Bone marrow (tissue), 2 donors: ENCODE data around the gene ZNF805.
A peak's percentile ranks its signal among the peaks of the same experiment; 100 is the strongest.
"Not testable (repeated sequence)": the region's sequence is repeated elsewhere in the genome, so short reads cannot be mapped to it uniquely, and the experiment has no call there.

ENCODE experiments used
- DNase-seq, 2 donors: peaks; one replicate each; lab custom pipeline; 2025; lab: John Stamatoyannopoulos, UW

The ZNF805 gene

DNA sequence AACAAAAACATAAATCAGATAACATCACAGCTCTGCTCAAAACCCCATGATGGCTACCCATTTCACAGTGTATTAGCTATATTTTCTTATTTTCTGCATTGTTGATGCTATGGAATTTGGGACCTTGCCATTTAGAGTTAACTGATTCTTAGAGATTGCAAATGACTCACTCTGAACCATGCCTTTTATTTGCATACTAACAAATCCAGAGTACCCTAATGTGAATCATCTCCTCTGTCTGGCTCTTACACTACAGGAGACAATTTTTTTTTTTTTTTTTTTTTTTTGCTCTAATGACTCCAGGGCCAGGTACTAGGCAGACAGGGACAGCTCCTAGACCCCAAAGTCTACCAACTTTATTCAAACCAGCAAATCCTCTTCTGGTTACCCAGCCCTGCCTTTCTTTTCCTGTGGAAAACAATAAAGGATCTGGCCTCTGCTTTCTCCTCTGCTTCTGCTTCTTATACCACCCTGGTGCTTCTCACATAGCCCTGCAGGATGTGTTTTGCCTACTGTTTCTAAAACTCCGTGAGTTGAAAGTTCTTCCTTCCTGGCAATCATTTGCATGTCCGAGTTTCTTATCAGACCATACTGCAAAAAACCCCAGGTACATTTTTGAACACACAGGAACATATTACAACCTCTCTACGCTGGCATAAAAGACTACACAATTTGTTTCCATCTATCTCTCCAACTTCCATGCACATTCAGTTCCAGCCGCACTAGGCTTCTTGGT lies 29.3 kb downstream of the ZNF805 start:
- no peak for DNase-seq

GRCh38 chr19:57271280-57271679 lies 30.8 kb downstream of the ZNF805 start:
- no peak for DNase-seq

GRCh38 chr19:57273014-57273413 lies 32.6 kb downstream of the ZNF805 start:
- DNase-seq: no peak

- DNase-seq: no peak
Measured at GRCh38 chr19:57276430-57276829, 36.0 kb downstream of the ZNF805 start.

- DNase-seq: not testable (repeated sequence)
Measured at GRCh38 chr19:57278481-57278880, 38.0 kb downstream of the ZNF805 start.

DNA sequence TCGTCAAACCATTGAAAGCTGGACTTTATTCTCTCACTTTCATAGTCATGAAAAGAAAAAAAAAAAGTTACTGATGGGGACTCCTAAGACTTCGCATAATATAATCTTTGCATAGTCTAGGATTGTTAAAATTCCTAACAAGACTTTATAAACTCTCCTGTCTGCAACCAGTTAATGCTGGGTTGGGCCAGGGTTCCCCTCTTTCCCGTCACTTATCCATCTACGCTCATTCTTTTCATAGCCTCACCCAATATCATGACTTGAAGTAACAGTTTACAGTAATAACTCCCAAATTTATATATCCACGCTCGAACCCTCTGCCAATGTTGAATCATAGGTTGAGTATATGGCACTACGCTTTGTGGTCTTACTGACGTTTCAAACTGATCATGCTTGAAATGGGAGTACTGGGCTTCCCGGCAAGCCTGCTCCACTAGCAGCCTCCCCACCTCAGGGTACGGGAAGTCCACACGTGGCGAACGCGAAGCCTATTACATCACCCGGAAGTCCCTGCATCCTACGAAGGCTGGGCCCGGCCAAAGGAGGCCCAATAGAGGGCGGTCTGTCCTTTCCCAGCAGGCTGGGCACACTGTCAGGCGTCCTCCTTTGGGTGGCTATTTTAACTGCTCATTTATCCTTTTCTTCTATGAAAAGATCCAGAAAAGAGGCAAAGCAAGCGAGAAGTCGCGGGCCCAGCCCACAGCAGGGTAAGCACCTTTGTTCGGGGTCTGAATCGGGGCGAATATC lies 39.2 kb downstream of the ZNF805 start:
- peak; percentile 73 to 85 for DNase-seq

DNA sequence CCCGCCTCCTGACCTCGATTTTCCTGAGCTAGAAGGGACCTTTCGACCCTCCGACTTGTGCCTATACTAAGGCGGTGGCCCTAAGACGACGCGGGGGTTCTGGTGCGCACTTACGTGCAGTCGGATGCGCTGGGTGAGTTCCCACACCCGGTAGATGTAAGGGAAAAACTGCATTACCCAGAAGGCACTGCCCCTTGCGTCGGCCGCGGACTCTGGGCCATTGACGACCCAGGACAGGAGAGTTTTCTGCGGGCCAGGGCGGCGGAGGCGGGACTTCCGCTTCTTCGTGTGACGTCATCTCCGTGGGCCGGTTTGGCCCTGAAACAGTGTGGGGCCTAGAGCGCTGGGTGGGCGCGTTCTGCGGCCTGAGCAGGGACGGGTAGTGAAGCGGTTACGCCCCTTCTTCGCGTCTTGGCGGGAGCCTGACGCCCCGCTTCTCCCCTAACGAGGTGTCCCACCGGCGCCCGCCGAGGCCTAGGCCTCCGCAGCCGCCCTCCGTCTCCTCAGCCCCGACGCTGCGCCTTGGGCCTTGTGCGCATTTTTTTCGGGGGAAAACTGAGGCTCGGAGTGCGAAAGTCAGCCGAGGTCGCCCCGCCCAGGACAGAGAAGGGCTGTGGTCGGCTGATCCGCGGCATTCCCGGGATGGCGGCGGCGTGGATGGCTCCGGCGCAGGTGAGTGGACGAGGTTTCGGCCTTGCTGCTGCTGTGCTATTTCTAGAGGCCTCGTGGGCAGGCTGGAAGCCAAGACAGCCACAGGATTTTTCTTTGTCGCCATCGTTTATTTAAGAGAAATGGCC lies 39.9 kb downstream of the ZNF805 start, which contains the start of gene ZNF460:
Gene ZNF460 (plus strand): TSS at position 321 of the 797 bp plus-strand sequence. CDS start 322 bp downstream, at position 643.
- DNase-seq: peak; percentile 92

DNA sequence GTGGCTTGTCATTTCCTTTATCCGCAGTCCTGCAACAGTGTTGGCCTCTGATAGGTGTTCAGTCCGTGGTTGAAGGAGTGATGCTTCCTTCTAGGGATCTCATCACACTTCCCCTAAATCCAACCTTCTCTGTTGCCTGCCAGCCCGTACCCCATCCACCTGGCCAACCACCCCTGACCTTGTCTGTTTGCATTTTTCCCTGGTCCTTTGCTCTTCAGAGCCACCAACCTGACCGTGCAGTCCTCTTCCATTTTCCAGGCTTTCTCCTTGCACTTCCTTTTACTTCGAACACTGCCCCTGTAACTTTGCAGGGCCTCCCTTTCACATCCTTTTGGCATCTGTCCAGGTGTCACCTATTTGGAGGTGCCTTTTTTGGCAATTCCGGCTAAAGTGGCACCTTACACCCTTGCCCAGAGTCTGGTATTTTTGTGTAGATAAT lies 40.5 kb downstream of the ZNF805 start:
- peak in 1 of 2 donors; percentile 2 for DNase-seq

DNA sequence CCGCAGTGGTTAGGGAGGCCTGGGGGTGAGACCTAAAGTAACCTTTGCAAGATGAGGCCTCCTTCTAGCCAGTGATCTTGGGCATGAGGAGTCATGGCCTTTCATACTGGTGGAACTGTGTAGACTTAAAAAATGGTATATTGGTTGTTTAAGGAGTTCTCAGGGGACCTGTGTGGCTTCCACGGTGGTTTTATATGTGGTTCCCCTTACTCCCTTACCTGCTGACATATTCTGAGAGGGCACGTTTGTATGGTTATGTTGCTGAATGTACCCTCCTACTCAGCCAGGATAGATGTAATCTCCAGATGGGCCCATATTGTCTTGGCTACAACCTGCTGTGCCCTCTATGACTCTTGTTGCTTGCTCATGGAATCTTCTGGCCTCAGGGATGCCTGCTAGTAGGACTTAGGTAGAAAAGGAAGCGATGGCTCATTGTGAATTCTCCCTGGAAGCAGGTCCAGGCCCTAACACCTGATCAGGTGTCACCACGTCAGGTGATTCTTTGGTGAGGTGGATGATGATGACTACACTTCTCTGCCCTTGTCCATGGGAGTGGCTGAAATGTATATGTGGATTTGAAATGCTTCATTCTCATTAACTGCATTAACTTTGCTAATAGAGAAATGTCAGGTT lies 41.7 kb downstream of the ZNF805 start:
- DNase-seq: no peak

DNA sequence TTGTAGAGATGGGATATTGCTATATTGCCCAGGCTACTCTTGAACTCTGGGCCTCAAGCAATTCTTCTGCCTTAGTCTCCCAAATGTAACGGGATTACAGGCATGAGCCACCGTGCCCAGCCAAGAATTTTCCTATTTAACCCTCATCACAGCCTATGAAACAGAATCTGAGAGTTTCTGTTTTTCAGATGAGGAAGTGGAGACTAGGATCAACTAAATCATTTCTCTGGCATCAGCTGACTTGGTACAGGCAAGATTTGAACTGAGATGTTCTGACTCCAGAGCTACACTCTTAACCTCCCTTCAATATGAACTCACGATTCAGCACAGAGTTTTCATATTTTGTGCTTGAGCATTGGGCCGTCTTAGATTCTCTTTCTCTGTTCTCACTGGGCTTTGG lies 47.9 kb downstream of the ZNF805 start:
- no peak for DNase-seq

GRCh38 chr19:57290970-57291369 lies 50.5 kb downstream of the ZNF805 start:
- no peak for DNase-seq

GRCh38 chr19:57292547-57292946 lies 52.1 kb downstream of the ZNF805 start:
- no peak for DNase-seq

- no peak for DNase-seq
Measured at GRCh38 chr19:57293719-57294118, 53.3 kb downstream of the ZNF805 start.

- DNase-seq: no peak
Measured at GRCh38 chr19:57302020-57302465, 61.6 kb downstream of the ZNF805 start.

GRCh38 chr19:57302727-57303401 lies 62.4 kb downstream of the ZNF805 start:
- DNase-seq: no peak
